OCI-LY3 (cell line): ENCODE measurements around the gene RER1.

Source experiments
- CTCF ChIP-seq: fragments of 200-600, 300-600 bp; sonication (generic); IDR thresholded peaks from 2 replicates; pipeline ENCODE4 v1.5.1; 2014; ENCODE audit warnings: antibody characterized with exemption, low read length, low read depth
- EZH2phosphoT487 ChIP-seq: fragments of 200-600 bp; shearing (Covaris generic); IDR thresholded peaks from 2 replicates; pipeline ENCODE4 v1.6.1; 2018; ENCODE audit warnings: antibody characterized with exemption, mixed run types, low read depth

DNA sequence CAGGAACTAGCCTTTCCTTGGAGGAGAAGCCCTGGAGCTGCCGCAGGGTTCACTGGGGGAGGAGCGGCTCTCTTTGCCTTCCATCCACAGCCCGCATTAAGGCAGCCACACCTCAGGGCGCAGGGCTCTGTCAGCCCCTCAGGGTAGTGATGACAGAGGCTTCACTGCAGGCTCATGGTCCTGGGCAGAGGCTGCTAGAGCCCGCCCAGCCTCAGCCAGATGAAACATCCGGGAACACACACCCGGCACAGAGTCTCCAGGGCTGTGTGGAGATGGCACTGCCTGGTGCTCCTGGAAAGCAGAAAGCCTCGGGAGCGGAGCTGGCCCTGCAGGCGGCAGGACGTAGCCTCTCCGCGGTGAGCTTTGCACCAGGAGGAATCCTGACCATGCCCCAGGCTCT is 50.1 kb downstream of the RER1 start:
- TF ChIP-seq CTCF (no peak), EZH2phosphoT487 (no peak)
